ENCODE measurements around the gene COQ2. TPM values are rescaled to one million over a fixed set of nuclear protein-coding genes. Genes with fewer than 3 reads are reported as not detected.

The COQ2 gene
- total and polyA plus RNA-seq, 2 of the 13 experiments (the other 11 are each of a cell fraction or from before 2014, with no cell fraction given) = 10.1 to 17.3 TPM

DNA sequence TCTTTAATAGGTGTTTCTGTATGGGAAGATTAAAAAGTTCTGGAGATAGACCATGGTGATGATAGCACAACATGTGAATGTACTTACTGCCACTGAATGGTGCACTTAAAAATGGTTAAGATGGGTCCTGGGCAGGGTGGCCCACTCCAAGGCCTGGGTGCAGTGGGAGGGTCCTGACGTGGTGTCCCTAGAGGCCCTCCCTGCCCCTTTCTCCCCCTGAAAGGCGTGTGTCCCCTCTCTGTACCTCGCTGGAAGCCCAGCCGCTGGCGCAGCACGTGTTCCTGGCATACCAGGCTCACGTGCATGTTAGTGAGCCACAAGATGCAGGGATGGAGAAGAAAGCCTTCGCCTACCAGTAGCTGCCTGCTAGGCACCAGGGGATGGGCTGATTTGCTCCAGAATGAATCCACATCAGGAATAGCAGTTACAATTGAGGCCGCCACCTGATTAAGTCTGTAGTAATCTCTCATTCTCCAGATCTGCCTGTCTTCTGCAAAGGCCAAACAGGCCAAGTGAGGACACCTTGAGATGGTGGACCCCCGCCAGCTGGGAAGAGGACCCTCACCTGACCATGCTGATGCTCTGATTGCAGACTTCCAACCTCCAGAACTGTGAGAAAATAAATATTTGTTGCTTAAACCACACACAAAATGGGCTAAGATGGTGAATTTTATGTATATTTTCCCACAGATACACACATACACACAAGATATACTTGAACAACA is 67.5 kb downstream of the COQ2 start:
- BruUV-seq (replicated peaks) = no TSS peak
- Histone ChIP-seq H3K36me3 (replicated peaks in 1 of 2; ENCODE audit: control insufficient read depth in 1 of 2, insufficient read depth in 2 of 2, low read length in 2 of 2) (no peaks in the 10 kb centered on the region), H3K79me2 (ENCODE audit: insufficient read depth, low read length) (no peaks in the 10 kb centered on the region), H3K9me3 (ENCODE audit: low read length) (no peaks in the 10 kb centered on the region), H3K27ac (ENCODE audit: extremely low read length, insufficient read depth, low read length) (no peak overlapping the region), H3K4me1 (ENCODE audit: insufficient read depth, low read length) (no peaks in the 10 kb centered on the region), H3K27me3 (ENCODE audit: control insufficient read depth in 1 of 2, insufficient read depth in 2 of 2, low read length in 2 of 2) (no peaks in the 10 kb centered on the region; a peak in 1 of 5 replicates), H3K9ac (ENCODE audit: insufficient read depth, low read depth, low read length) (no peak overlapping the region), H3K4me3 (replicated peaks in 1 of 3; ENCODE audit: insufficient read depth in 1 of 3, low read depth in 2 of 3, low read length in 3 of 3) (no peak overlapping the region), H4K20me1 (ENCODE audit: insufficient read depth, low read length) (no peaks in the 10 kb centered on the region), H2AFZ (ENCODE audit: low read length) (no peak overlapping the region), H3K4me2 (ENCODE audit: low read depth, low read length) (no peak overlapping the region)
- DNase-seq (ENCODE audit: low spot score) (no peak), ATAC-seq (no peak), FAIRE-seq (no peak)
- WGBS (ENCODE audit: low lambda C conversion rate) = 68% methylated on average over 4 of the region's 10 CpGs
- CTCF ChIA-PET (ENCODE audit: low intra/inter-chr PET ratio, low total read pairs) = no interaction called here
- POLR2A ChIA-PET = no interaction called here
- intact Hi-C loops (cut with micrococcal nuclease; ENCODE audit: unreplicated experiment) (no loop called here), in situ Hi-C loops (cut with HindIII; ENCODE audit: extremely low pct_ligation_motif_present, low pct_unique_long_range_greater_than_20kb) (no loop called here)
- TF ChIP-seq, protein P1, sequence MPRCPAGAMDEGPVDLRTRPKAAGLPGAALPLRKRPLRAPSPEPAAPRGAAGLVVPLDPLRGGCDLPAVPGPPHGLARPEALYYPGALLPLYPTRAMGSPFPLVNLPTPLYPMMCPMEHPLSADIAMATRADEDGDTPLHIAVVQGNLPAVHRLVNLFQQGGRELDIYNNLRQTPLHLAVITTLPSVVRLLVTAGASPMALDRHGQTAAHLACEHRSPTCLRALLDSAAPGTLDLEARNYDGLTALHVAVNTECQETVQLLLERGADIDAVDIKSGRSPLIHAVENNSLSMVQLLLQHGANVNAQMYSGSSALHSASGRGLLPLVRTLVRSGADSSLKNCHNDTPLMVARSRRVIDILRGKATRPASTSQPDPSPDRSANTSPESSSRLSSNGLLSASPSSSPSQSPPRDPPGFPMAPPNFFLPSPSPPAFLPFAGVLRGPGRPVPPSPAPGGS (CRISPR knock-in tag; IDR thresholded peaks at IDR 0.05) = no peak
- TF ChIP-seq, protein P2, sequence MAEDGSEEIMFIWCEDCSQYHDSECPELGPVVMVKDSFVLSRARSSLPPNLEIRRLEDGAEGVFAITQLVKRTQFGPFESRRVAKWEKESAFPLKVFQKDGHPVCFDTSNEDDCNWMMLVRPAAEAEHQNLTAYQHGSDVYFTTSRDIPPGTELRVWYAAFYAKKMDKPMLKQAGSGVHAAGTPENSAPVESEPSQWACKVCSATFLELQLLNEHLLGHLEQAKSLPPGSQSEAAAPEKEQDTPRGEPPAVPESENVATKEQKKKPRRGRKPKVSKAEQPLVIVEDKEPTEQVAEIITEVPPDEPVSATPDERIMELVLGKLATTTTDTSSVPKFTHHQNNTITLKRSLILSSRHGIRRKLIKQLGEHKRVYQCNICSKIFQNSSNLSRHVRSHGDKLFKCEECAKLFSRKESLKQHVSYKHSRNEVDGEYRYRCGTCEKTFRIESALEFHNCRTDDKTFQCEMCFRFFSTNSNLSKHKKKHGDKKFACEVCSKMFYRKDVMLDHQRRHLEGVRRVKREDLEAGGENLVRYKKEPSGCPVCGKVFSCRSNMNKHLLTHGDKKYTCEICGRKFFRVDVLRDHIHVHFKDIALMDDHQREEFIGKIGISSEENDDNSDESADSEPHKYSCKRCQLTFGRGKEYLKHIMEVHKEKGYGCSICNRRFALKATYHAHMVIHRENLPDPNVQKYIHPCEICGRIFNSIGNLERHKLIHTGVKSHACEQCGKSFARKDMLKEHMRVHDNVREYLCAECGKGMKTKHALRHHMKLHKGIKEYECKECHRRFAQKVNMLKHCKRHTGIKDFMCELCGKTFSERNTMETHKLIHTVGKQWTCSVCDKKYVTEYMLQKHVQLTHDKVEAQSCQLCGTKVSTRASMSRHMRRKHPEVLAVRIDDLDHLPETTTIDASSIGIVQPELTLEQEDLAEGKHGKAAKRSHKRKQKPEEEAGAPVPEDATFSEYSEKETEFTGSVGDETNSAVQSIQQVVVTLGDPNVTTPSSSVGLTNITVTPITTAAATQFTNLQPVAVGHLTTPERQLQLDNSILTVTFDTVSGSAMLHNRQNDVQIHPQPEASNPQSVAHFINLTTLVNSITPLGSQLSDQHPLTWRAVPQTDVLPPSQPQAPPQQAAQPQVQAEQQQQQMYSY (CRISPR knock-in tag; IDR thresholded peaks at IDR 0.05) = no peak
- TF ChIP-seq ZNF615 (CRISPR knock-in tag; IDR thresholded peaks at IDR 0.05; ENCODE audit: borderline replicate concordance) (no peak), ZNF121 (CRISPR knock-in tag; IDR thresholded peaks at IDR 0.05) (no peak), NFYB (CRISPR knock-in tag; IDR thresholded peaks at IDR 0.05) (no peak), TMF1 (CRISPR knock-in tag; IDR thresholded peaks at IDR 0.05; ENCODE audit: low read depth) (no peak), PHF8 (CRISPR knock-in tag; IDR thresholded peaks at IDR 0.05) (no peak), ZNF207 (IDR thresholded peaks at IDR 0.05; ENCODE audit: borderline replicate concordance) (no peak), MEIS2 (CRISPR knock-in tag; IDR thresholded peaks at IDR 0.05) (no peak), ZBTB7B (CRISPR knock-in tag; IDR thresholded peaks at IDR 0.05) (no peak), MXD4 (CRISPR knock-in tag; IDR thresholded peaks at IDR 0.05) (no peak)
- TF ChIP-seq, protein P3, sequence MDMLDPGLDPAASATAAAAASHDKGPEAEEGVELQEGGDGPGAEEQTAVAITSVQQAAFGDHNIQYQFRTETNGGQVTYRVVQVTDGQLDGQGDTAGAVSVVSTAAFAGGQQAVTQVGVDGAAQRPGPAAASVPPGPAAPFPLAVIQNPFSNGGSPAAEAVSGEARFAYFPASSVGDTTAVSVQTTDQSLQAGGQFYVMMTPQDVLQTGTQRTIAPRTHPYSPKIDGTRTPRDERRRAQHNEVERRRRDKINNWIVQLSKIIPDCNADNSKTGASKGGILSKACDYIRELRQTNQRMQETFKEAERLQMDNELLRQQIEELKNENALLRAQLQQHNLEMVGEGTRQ (IDR thresholded peaks at IDR 0.05; ENCODE audit: low read depth, low read length) = no peak
- TF ChIP-seq, protein P3 (CRISPR knock-in tag; IDR thresholded peaks at IDR 0.05; ENCODE audit: borderline replicate concordance) = no peak
- TF ChIP-seq, protein P4, sequence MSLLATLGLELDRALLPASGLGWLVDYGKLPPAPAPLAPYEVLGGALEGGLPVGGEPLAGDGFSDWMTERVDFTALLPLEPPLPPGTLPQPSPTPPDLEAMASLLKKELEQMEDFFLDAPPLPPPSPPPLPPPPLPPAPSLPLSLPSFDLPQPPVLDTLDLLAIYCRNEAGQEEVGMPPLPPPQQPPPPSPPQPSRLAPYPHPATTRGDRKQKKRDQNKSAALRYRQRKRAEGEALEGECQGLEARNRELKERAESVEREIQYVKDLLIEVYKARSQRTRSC (CRISPR knock-in tag; IDR thresholded peaks at IDR 0.05; ENCODE audit: low read depth) = no peak
- TF ChIP-seq, protein P5, sequence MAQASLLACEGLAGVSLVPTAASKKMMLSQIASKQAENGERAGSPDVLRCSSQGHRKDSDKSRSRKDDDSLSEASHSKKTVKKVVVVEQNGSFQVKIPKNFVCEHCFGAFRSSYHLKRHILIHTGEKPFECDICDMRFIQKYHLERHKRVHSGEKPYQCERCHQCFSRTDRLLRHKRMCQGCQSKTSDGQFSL (CRISPR knock-in tag; IDR thresholded peaks at IDR 0.05) = no peak

Measured in HepG2 (cell line).